Caco-2 (cell line): ENCODE data around the gene CYGB. TPM values are rescaled to one million over a fixed set of nuclear protein-coding genes. Genes with fewer than 3 reads are reported as not detected.

Experiments used
- BruUV-seq: library from RNA; stranded (reverse); fragments of 400-500 nt; replicated peaks from 2 replicates; lab custom pipeline; 2021; lab: Mats Ljungman, UMichigan
- CTCF ChIA-PET: fragments of 300-600 bp; sonication (Branson Sonifier 250); formaldehyde crosslinking; loops from one replicate; lab custom pipeline; 2022; ENCODE audit warnings: antibody characterized with exemption; lab: Charles Lee
- POLR2A ChIA-PET: fragments of 300-600 bp; sonication (Branson Sonifier 250); formaldehyde crosslinking; loops from one replicate; lab custom pipeline; 2022; ENCODE audit warnings: antibody characterized with exemption; lab: Charles Lee
- DNase-seq, 2 experiments: peaks; one replicate each; pipeline versions ENCODE4 v3.0.0 to v3.0.0-alpha.2; 2020 to 2022
- H3K27me3 ChIP-seq: replicated peaks from 2 replicates; pipeline ENCODE4 v1.6.0; 2011; ENCODE audit warnings: low read length; ENCODE audit not compliant: control insufficient read depth, insufficient read depth
- H3K36me3 ChIP-seq: 2 replicates; pipeline ENCODE4 v1.5.1; 2011; ENCODE audit warnings: low read length; ENCODE audit not compliant: control insufficient read depth, insufficient read depth
- H3K4me1 ChIP-seq: fragments of 250-450 bp; sonication (Bioruptor Pico); 2 replicates; pipeline ENCODE4 v1.5.1; 2020; ENCODE audit warnings: mild to moderate bottlenecking
- H3K4me3 ChIP-seq: 2 replicates; pipeline ENCODE4 v1.5.1; 2011; ENCODE audit warnings: low read depth, mild to moderate bottlenecking, control low read depth, low read length
- H3K9me3 ChIP-seq: fragments of 250-450 bp; sonication (Bioruptor Pico); 2 replicates; pipeline ENCODE4 v1.5.1; 2020; ENCODE audit warnings: mild to moderate bottlenecking, moderate library complexity
- H3K27ac Mint-ChIP-seq: one replicate; pipeline ENCODE4 v1.8.0; 2022; ENCODE audit warnings: mixed read lengths; ENCODE audit not compliant: unreplicated experiment
- H3K27me3 Mint-ChIP-seq: one replicate; pipeline ENCODE4 v1.8.0; 2022; ENCODE audit warnings: mixed read lengths; ENCODE audit not compliant: insufficient read depth, unreplicated experiment
- H3K36me3 Mint-ChIP-seq: one replicate; pipeline ENCODE4 v1.8.0; 2022; ENCODE audit warnings: mild to moderate bottlenecking, mixed read lengths; ENCODE audit not compliant: insufficient read depth, unreplicated experiment
- H3K4me1 Mint-ChIP-seq: one replicate; pipeline ENCODE4 v1.8.0; 2022; ENCODE audit warnings: low read depth, mixed read lengths; ENCODE audit not compliant: unreplicated experiment
- H3K4me3 Mint-ChIP-seq: one replicate; pipeline ENCODE4 v1.8.0; 2022; ENCODE audit warnings: mild to moderate bottlenecking, moderate library complexity, mixed read lengths; ENCODE audit not compliant: unreplicated experiment
- H3K9me3 Mint-ChIP-seq: one replicate; pipeline ENCODE4 v1.8.0; 2022; ENCODE audit warnings: mixed read lengths; ENCODE audit not compliant: unreplicated experiment
- CTCF ChIP-seq, 2 experiments: fragments of 200-600 bp in 1 of 2; IDR thresholded peaks; 1 replicate in 1 of 2; 2 replicates in 1 of 2; pipeline versions ENCODE4 v1.5.1 to v1.8.0; 2011 to 2022; ENCODE audit warnings: antibody characterized with exemption in 1 of 2, control low read depth in 1 of 2, inconsistent platforms in 1 of 2, low read depth in 1 of 2, low read length in 1 of 2, mild to moderate bottlenecking in 1 of 2, moderate library complexity in 1 of 2; ENCODE audit not compliant: insufficient read depth in 1 of 2, severe bottlenecking in 1 of 2, unreplicated experiment in 1 of 2
- intact Hi-C: fragments of 100-400 bp; cut with micrococcal nuclease; formaldehyde crosslinking; loops from one replicate; pipeline ENCODE4 v1.10.0; 2022; ENCODE audit not compliant: unreplicated experiment
- total RNA-seq: library from RNA; stranded (reverse); gene quantifications from 2 replicates; pipeline ENCODE4 v1.2.3, GENCODE V29; 2022

Gene CYGB
- total RNA-seq, 1 experiment from 2014 or later = 0.32 TPM

- no peaks in the 10 kb centered on the region for H3K36me3 Mint-ChIP-seq
- H3K27ac Mint-ChIP-seq = no peak overlapping the region
- Histone ChIP-seq H3K36me3 (no peaks in the 10 kb centered on the region), H3K4me3 (no peak overlapping the region), H3K27me3 (no peaks in the 10 kb centered on the region), H3K9me3 (no peaks in the 10 kb centered on the region), H3K4me1 (peaks cover 9% of the 10 kb centered on the region)
- intact Hi-C loops = no loop called here
- no peaks in the 10 kb centered on the region for H3K27me3 Mint-ChIP-seq
- no peaks in the 10 kb centered on the region for H3K9me3 Mint-ChIP-seq
- H3K4me3 Mint-ChIP-seq = no peak overlapping the region
- DNase-seq = no peak
- ChIA-PET POLR2A (no interaction called here), CTCF (interaction anchor here (1.0 to 1.2 kb wide), 2 partner anchors 11 to 72 kb away, joined by 3 read pairs; no protein-coding TSS in a partner anchor)
- H3K4me1 Mint-ChIP-seq = peaks cover 13% of the 10 kb centered on the region
- no TSS peak for BruUV-seq
- no peak for TF ChIP-seq CTCF (IDR thresholded peaks at IDR 0.05; ENCODE audit: insufficient read depth in 1 of 2, low read depth in 1 of 2, low read length in 1 of 2, severe bottlenecking in 1 of 2, unreplicated experiment in 1 of 2)
Measured at GRCh38 chr17:76551685-76552084, 14.2 kb upstream of the CYGB start.

- POLR2A ChIA-PET = no interaction called here
- CTCF ChIA-PET = interaction anchor here (1.0 to 1.2 kb wide), 2 partner anchors 10 to 73 kb away, joined by 3 read pairs; no protein-coding TSS in a partner anchor
- Mint-ChIP-seq H3K4me3 (no peak overlapping the region), H3K27ac (no peak overlapping the region), H3K36me3 (no peaks in the 10 kb centered on the region), H3K4me1 (peaks cover 11% of the 10 kb centered on the region), H3K9me3 (no peaks in the 10 kb centered on the region), H3K27me3 (no peaks in the 10 kb centered on the region)
- intact Hi-C loops = no loop called here
- no peaks in the 10 kb centered on the region for H3K9me3 ChIP-seq
- no TSS peak for BruUV-seq
- no peaks in the 10 kb centered on the region for H3K27me3 ChIP-seq
- no peak for TF ChIP-seq CTCF (IDR thresholded peaks at IDR 0.05; ENCODE audit: insufficient read depth in 1 of 2, low read depth in 1 of 2, low read length in 1 of 2, severe bottlenecking in 1 of 2, unreplicated experiment in 1 of 2)
- DNase-seq = no peak
- H3K36me3 ChIP-seq = no peaks in the 10 kb centered on the region
- H3K4me1 ChIP-seq = peaks cover 5% of the 10 kb centered on the region
- no peak overlapping the region for H3K4me3 ChIP-seq
Measured at GRCh38 chr17:76550712-76551615, 13.5 kb upstream of the CYGB start.

- Mint-ChIP-seq H3K4me3 (no peak overlapping the region), H3K36me3 (no peaks in the 10 kb centered on the region), H3K4me1 (peaks cover 5% of the 10 kb centered on the region), H3K27me3 (no peaks in the 10 kb centered on the region), H3K9me3 (no peaks in the 10 kb centered on the region), H3K27ac (no peak overlapping the region)
- DNase-seq = no peak
- intact Hi-C loops = loop anchor here (5.0 kb wide), 1 partner anchor 42 kb away; no protein-coding TSS in a partner anchor
- no TSS peak for BruUV-seq
- no peak for TF ChIP-seq CTCF (IDR thresholded peaks at IDR 0.05; ENCODE audit: insufficient read depth in 1 of 2, low read depth in 1 of 2, low read length in 1 of 2, severe bottlenecking in 1 of 2, unreplicated experiment in 1 of 2)
- ChIA-PET POLR2A (no interaction called here), CTCF (no interaction called here)
- no peaks in the 10 kb centered on the region for H3K9me3 ChIP-seq
- no peaks in the 10 kb centered on the region for H3K4me1 ChIP-seq
- H3K4me3 ChIP-seq = no peak overlapping the region
- H3K27me3 ChIP-seq = no peaks in the 10 kb centered on the region
- no peaks in the 10 kb centered on the region for H3K36me3 ChIP-seq
Measured at GRCh38 chr17:76549539-76549938, 12.0 kb upstream of the CYGB start.
